ENCODE data around the gene FOXL2. TPM values are rescaled to one million over a fixed set of nuclear protein-coding genes. Genes with fewer than 3 reads are reported as not detected.
A peak's percentile ranks its signal among the peaks of the same experiment; 100 is the strongest.

The FOXL2 gene
- total RNA-seq, 6 donors from 2014 or later = 0.06 to 0.07 TPM; not detected in 4

- no peak for ATAC-seq (ENCODE audit: low FRiP score in 2 of 2)
- Histone ChIP-seq H3K9me3 (no peaks in the 10 kb centered on the region), H3K4me3 (no peak overlapping the region), H3K4me1 (no peaks in the 10 kb centered on the region), H3K27me3 (no peaks in the 10 kb centered on the region), H3K27ac (no peak overlapping the region), H3K36me3 (no peaks in the 10 kb centered on the region)
- no peak for DNase-seq
- WGBS, 2 donors = 43 to 59% methylated on average over 2 to 3 of the region's 3 CpGs
- TF ChIP-seq POLR2AphosphoS5 (IDR thresholded peaks at IDR 0.05) (no peak), CTCF (IDR thresholded peaks at IDR 0.05) (no peak), EP300 (IDR thresholded peaks at IDR 0.05) (no peak), POLR2A (IDR thresholded peaks at IDR 0.05) (no peak)
Observed at GRCh38 chr3:138984816-138985215, 37.9 kb upstream of the FOXL2 start.

- H3K4me1 ChIP-seq = no peaks in the 10 kb centered on the region
- no peaks in the 10 kb centered on the region for H3K36me3 ChIP-seq
- H3K9me3 ChIP-seq = no peaks in the 10 kb centered on the region
- H3K27ac ChIP-seq = no peak overlapping the region
- H3K4me3 ChIP-seq = no peak overlapping the region
- no peaks in the 10 kb centered on the region for H3K27me3 ChIP-seq
- TF ChIP-seq CTCF (IDR thresholded peaks at IDR 0.05) = no peak
- no peak for TF ChIP-seq EP300 (IDR thresholded peaks at IDR 0.05)
- TF ChIP-seq POLR2A (IDR thresholded peaks at IDR 0.05) = no peak
- no peak for TF ChIP-seq POLR2AphosphoS5 (IDR thresholded peaks at IDR 0.05)
- ATAC-seq (ENCODE audit: low FRiP score in 2 of 2) (no peak), DNase-seq (no peak)
Observed at GRCh38 chr3:138976047-138976446, 29.1 kb upstream of the FOXL2 start.

- DNase-seq (peak in 1 of 2 donors; percentile 65), ATAC-seq (ENCODE audit: low FRiP score in 2 of 2) (no peak)
- no peaks in the 10 kb centered on the region for H3K36me3 ChIP-seq
- H3K27me3 ChIP-seq = no peaks in the 10 kb centered on the region
- WGBS, 2 donors = 88 to 94% methylated on average over 8 of the region's 8 CpGs
- H3K4me1 ChIP-seq = no peaks in the 10 kb centered on the region
- no peak overlapping the region for H3K4me3 ChIP-seq
- H3K9me3 ChIP-seq = no peaks in the 10 kb centered on the region
- no peak for TF ChIP-seq POLR2AphosphoS5 (IDR thresholded peaks at IDR 0.05)
- no peak for TF ChIP-seq CTCF (IDR thresholded peaks at IDR 0.05)
- TF ChIP-seq EP300 (IDR thresholded peaks at IDR 0.05) = no peak
- TF ChIP-seq POLR2A (IDR thresholded peaks at IDR 0.05) = no peak
- H3K27ac ChIP-seq = no peak overlapping the region
Observed at GRCh38 chr3:138975351-138975750, 28.4 kb upstream of the FOXL2 start.

GRCh38 chr3:138974462-138974861, 27.5 kb upstream of the FOXL2 start:
- Histone ChIP-seq H3K4me1 (no peaks in the 10 kb centered on the region), H3K27me3 (no peaks in the 10 kb centered on the region), H3K36me3 (no peaks in the 10 kb centered on the region), H3K9me3 (no peaks in the 10 kb centered on the region), H3K4me3 (no peak overlapping the region), H3K27ac (no peak overlapping the region)
- TF ChIP-seq EP300 (IDR thresholded peaks at IDR 0.05) = no peak
- TF ChIP-seq POLR2AphosphoS5 (IDR thresholded peaks at IDR 0.05) = no peak
- no peak for TF ChIP-seq CTCF (IDR thresholded peaks at IDR 0.05)
- no peak for TF ChIP-seq POLR2A (IDR thresholded peaks at IDR 0.05)
- DNase-seq (no peak), ATAC-seq (ENCODE audit: low FRiP score in 2 of 2) (no peak)
- 62 to 73% methylated on average over 5 of the region's 5 CpGs for WGBS, 2 donors

- TF ChIP-seq CTCF (IDR thresholded peaks at IDR 0.05) = no peak
- no peak for TF ChIP-seq POLR2AphosphoS5 (IDR thresholded peaks at IDR 0.05)
- TF ChIP-seq EP300 (IDR thresholded peaks at IDR 0.05) = no peak
- TF ChIP-seq POLR2A (IDR thresholded peaks at IDR 0.05) = no peak
- no peaks in the 10 kb centered on the region for H3K9me3 ChIP-seq
- H3K27ac ChIP-seq = no peak overlapping the region
- no peaks in the 10 kb centered on the region for H3K4me1 ChIP-seq
- H3K36me3 ChIP-seq = no peaks in the 10 kb centered on the region
- ATAC-seq (ENCODE audit: low FRiP score in 2 of 2) = no peak
- DNase-seq = no peak
- H3K4me3 ChIP-seq = no peak overlapping the region
- no peaks in the 10 kb centered on the region for H3K27me3 ChIP-seq
- 77 to 88% methylated on average over 4 to 5 of the region's 5 CpGs for WGBS, 2 donors
Observed at GRCh38 chr3:138972941-138973340, 26.0 kb upstream of the FOXL2 start.
